ENCODE data around the gene STAT5A. TPM values are rescaled to one million over a fixed set of nuclear protein-coding genes. Genes with fewer than 3 reads are reported as not detected.

STAT5A gene
- total RNA-seq, 2 donors from 2014 or later = 3.5 to 4.8 TPM

GRCh38 chr17:42274253-42274542 is 14.1 kb upstream of the STAT5A start:
- H3K9ac ChIP-seq (ENCODE audit: extremely low read depth, low read length, poor library complexity, severe bottlenecking) = no peak overlapping the region
- H3K4me1 Mint-ChIP-seq = peaks cover 32% of the 10 kb centered on the region
- WGBS, 2 experiments (ENCODE audit: insufficient coverage in 1 of 2, insufficient read length in 1 of 2) = 88 to 90% methylated on average over 3 of the region's 3 CpGs
- H3K4me1 ChIP-seq (ENCODE audit: control insufficient read depth, insufficient read depth, low read length) = no peaks in the 10 kb centered on the region
- TF ChIP-seq, protein P1, sequence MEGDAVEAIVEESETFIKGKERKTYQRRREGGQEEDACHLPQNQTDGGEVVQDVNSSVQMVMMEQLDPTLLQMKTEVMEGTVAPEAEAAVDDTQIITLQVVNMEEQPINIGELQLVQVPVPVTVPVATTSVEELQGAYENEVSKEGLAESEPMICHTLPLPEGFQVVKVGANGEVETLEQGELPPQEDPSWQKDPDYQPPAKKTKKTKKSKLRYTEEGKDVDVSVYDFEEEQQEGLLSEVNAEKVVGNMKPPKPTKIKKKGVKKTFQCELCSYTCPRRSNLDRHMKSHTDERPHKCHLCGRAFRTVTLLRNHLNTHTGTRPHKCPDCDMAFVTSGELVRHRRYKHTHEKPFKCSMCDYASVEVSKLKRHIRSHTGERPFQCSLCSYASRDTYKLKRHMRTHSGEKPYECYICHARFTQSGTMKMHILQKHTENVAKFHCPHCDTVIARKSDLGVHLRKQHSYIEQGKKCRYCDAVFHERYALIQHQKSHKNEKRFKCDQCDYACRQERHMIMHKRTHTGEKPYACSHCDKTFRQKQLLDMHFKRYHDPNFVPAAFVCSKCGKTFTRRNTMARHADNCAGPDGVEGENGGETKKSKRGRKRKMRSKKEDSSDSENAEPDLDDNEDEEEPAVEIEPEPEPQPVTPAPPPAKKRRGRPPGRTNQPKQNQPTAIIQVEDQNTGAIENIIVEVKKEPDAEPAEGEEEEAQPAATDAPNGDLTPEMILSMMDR (conservative IDR thresholded peaks at IDR 0.05) = no peak
- no peak overlapping the region for H3K27ac Mint-ChIP-seq
- H3K9me3 Mint-ChIP-seq = no peaks in the 10 kb centered on the region
- peak overlapping the region; percentile 92 for H3K4me3 ChIP-seq (ENCODE audit: low read length)
- H3K27me3 ChIP-seq (ENCODE audit: control insufficient read depth, insufficient read depth, low read length, poor library complexity, severe bottlenecking) = no peaks in the 10 kb centered on the region
- no peak overlapping the region for H3K27ac ChIP-seq (ENCODE audit: low read depth, low read length)
- no peaks in the 10 kb centered on the region for H3K36me3 ChIP-seq (ENCODE audit: control insufficient read depth, insufficient read depth, low read length)
- H3K36me3 Mint-ChIP-seq (ENCODE audit: low read depth) = no peaks in the 10 kb centered on the region
- peaks cover 6% of the 10 kb centered on the region for H3K27me3 Mint-ChIP-seq (ENCODE audit: insufficient read depth)
- no peaks in the 10 kb centered on the region for H3K9me3 ChIP-seq (ENCODE audit: control insufficient read depth, low read length)
- peak overlapping the region; percentile 78 for H3K4me3 Mint-ChIP-seq
- DNase-seq = no peak

DNA sequence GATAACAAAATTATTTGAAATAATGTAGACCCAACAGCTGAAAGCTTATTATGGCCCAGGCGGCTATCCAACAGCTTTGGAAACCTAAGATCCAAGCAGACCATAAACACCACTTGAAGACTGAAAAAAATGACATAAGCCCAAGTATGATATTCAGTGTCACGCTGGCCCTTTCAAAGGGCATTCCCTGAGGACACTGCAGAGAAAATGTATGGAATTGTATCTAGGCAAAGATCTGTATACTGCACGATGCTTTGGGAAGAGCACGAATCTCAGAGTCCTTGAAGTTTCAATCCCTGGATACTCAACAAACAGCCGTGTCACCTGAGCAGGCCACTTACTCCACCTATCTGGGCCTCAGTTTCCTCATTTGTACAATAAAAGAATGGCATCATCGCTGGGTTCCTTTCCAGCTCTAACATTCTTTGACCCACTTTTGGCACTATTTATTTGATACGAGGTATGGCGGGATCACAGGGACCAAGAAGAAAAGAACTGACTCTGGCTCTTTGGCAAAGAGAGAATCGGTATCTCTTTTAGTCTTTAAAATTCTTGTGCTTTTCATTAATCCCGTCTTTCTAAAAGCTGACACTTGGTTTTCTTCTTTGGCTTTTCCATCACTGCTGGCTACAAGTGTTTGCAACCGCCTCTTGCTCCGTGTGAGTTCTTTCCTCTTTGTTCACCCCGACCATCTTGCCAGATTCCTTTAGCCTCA is 13.3 kb upstream of the STAT5A start:
- no peak overlapping the region for H3K27ac ChIP-seq (ENCODE audit: low read depth, low read length)
- TF ChIP-seq, protein P1 (conservative IDR thresholded peaks at IDR 0.05) = no peak
- peak overlapping the region; percentile 73 for H3K9ac ChIP-seq (ENCODE audit: extremely low read depth, low read length, poor library complexity, severe bottlenecking)
- H3K4me3 ChIP-seq (ENCODE audit: low read length) = peak overlapping the region; percentile 92
- 17 to 19% methylated on average over 12 to 13 of the region's 13 CpGs for WGBS, 2 experiments (ENCODE audit: insufficient coverage in 1 of 2, insufficient read length in 1 of 2)
- DNase-seq = no peak
- peak overlapping the region; percentile 80 for H3K27ac Mint-ChIP-seq
- H3K27me3 Mint-ChIP-seq (ENCODE audit: insufficient read depth) = peaks cover 6% of the 10 kb centered on the region
- peak overlapping the region; percentile 78 for H3K4me3 Mint-ChIP-seq
- no peaks in the 10 kb centered on the region for H3K9me3 Mint-ChIP-seq
- peaks cover 32% of the 10 kb centered on the region for H3K4me1 Mint-ChIP-seq
- no peaks in the 10 kb centered on the region for H3K36me3 Mint-ChIP-seq (ENCODE audit: low read depth)
- no peaks in the 10 kb centered on the region for H3K36me3 ChIP-seq (ENCODE audit: control insufficient read depth, insufficient read depth, low read length)
- H3K27me3 ChIP-seq (ENCODE audit: control insufficient read depth, insufficient read depth, low read length, poor library complexity, severe bottlenecking) = no peaks in the 10 kb centered on the region
- no peaks in the 10 kb centered on the region for H3K9me3 ChIP-seq (ENCODE audit: control insufficient read depth, low read length)
- no peaks in the 10 kb centered on the region for H3K4me1 ChIP-seq (ENCODE audit: control insufficient read depth, insufficient read depth, low read length)

- Mint-ChIP-seq H3K27me3 (ENCODE audit: insufficient read depth) (peaks cover 6% of the 10 kb centered on the region), H3K9me3 (no peaks in the 10 kb centered on the region), H3K36me3 (ENCODE audit: low read depth) (no peaks in the 10 kb centered on the region), H3K4me3 (peak overlapping the region; percentile 78), H3K27ac (peak overlapping the region; percentile 80), H3K4me1 (peaks cover 32% of the 10 kb centered on the region)
- peak overlapping the region; percentile 73 for H3K9ac ChIP-seq (ENCODE audit: extremely low read depth, low read length, poor library complexity, severe bottlenecking)
- peak overlapping the region; percentile 54 for H3K27ac ChIP-seq (ENCODE audit: low read depth, low read length)
- H3K27me3 ChIP-seq (ENCODE audit: control insufficient read depth, insufficient read depth, low read length, poor library complexity, severe bottlenecking) = no peaks in the 10 kb centered on the region
- DNase-seq = peak; percentile 77
- H3K4me1 ChIP-seq (ENCODE audit: control insufficient read depth, insufficient read depth, low read length) = no peaks in the 10 kb centered on the region
- TF ChIP-seq, protein P1 (conservative IDR thresholded peaks at IDR 0.05) = no peak
- 0% methylated on average over 3 to 82 of the region's 82 CpGs for WGBS, 2 experiments (ENCODE audit: insufficient coverage in 1 of 2, insufficient read length in 1 of 2)
- no peaks in the 10 kb centered on the region for H3K9me3 ChIP-seq (ENCODE audit: control insufficient read depth, low read length)
- no peaks in the 10 kb centered on the region for H3K36me3 ChIP-seq (ENCODE audit: control insufficient read depth, insufficient read depth, low read length)
- peak overlapping the region; percentile 92 for H3K4me3 ChIP-seq (ENCODE audit: low read length)
Observed at GRCh38 chr17:42275527-42276358, 12.6 kb upstream of the STAT5A start.

Measured in endodermal cell (in vitro differentiated cells).